Stimulated activated CD8-positive, alpha-beta memory T cell treated with anti-CD3 and anti-CD28 coated beads, Interleukin-2, amount 100 ng/mL, for 1 hour (primary cell): ENCODE measurements around the gene OR1L4.

Source experiments
- DNase-seq, 2 donors: peaks; one replicate each; pipeline ENCODE4 v3.0.0-alpha.2; 2020; ENCODE audit warnings: low read depth in 2 of 2

OR1L4 gene, protein sequence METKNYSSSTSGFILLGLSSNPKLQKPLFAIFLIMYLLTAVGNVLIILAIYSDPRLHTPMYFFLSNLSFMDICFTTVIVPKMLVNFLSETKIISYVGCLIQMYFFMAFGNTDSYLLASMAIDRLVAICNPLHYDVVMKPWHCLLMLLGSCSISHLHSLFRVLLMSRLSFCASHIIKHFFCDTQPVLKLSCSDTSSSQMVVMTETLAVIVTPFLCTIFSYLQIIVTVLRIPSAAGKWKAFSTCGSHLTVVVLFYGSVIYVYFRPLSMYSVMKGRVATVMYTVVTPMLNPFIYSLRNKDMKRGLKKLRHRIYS

GRCh38 chr9:122723690-122724089 lies at the start of gene OR1L4:
Gene OR1L4, plus strand, starts transcription at chr9:122723990. Its CDS starts 0 bp downstream, at chr9:122723990.
- no peak for DNase-seq

GRCh38 chr9:122684851-122685250 lies 38.9 kb upstream of the OR1L4 start:
- DNase-seq: no peak

DNA sequence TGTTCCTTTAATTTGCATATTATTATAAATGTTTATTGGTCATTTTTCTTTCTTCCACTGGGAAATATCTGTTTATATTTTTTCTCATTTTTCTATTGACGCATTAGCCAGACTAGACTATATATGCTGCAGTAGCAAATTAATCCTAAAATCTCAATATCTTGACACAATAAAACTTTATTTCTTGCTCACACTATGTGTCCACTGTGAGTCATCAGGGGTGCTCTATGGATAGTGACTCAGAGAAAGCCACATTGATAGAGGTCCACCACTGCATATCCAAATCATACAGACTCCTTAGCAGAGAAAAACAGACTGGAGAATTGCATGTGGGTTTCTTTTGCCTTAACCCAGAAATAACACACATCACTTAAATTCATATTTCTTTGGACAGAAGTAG lies 28.1 kb upstream of the OR1L4 start:
- DNase-seq: no peak

DNA sequence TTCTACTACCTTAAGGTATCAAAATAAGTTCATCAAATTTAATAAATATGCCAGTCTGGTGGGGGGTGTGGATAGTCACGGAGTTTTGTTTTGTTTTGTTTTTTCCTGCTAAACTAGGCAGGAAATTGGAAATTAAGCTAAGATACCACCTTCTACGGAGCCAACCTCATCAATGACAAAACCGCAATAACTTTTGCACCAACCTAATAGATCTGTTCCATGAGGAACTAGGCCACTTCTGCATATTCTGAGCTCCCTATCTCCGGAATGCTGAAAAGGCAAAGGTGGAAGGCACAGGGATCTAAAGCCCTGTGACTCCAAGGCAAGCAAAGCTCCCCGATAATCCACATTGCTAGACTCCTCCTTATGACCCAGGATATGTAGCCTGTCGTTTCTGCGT lies 5.8 kb upstream of the OR1L4 start:
- DNase-seq: no peak

GRCh38 chr9:122719218-122719617 lies 4.6 kb upstream of the OR1L4 start:
- DNase-seq: no peak

DNA sequence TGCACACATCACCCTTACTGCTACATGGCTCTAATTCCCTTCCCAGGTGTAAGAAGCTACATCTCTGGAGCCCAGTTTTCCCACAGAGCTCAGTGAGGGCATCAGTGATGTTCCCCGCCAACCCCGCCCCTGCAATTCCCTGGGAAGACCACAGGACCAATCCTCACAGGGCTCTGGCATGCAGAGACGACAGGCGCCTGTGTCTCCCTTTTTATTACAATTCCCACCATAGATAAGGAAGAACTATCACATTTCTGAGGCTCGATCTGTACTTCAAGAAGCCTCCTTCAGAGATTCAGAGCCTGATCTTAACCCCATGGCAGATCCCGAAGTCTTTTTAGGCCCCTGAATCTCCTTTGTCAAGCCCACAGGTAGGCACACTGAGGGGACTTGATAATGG lies 18.2 kb downstream of the OR1L4 start, which contains the start of gene OR1L6:
Gene OR1L6 (plus strand): TSS at position 301 of the 400 bp plus-strand sequence. CDS start 7,545 bp downstream, outside the sequence.
- no peak for DNase-seq

DNA sequence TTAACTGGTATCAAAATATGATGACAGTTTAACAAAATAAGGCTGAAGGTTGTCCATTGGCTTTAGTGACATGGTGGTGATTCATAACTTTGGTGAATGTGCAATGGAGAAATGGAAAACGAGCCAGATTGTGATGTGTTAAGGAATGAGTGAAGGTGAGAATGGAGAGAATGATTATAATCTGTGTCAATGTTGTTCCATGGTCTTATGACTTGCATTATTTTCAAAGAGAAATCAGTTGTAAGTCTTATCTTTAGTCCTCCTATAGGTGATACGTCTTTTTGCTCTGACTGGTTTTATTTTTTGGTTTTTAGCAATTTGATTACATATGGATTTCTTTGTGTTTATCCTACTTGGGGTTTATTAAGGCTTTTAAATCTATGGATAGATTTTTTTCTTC lies 31.0 kb downstream of the OR1L4 start:
- DNase-seq: no peak

GRCh38 chr9:122767817-122768216 lies 44.0 kb downstream of the OR1L4 start:
- DNase-seq: no peak
